Measurements from ENCODE around the gene SLC4A5. TPM values are rescaled to one million over a fixed set of nuclear protein-coding genes. Genes with fewer than 3 reads are reported as not detected.

Gene SLC4A5
- polyA plus RNA-seq, 1 of the 3 experiments (the other 2 are of a cell fraction) = 0.25 TPM

DNA sequence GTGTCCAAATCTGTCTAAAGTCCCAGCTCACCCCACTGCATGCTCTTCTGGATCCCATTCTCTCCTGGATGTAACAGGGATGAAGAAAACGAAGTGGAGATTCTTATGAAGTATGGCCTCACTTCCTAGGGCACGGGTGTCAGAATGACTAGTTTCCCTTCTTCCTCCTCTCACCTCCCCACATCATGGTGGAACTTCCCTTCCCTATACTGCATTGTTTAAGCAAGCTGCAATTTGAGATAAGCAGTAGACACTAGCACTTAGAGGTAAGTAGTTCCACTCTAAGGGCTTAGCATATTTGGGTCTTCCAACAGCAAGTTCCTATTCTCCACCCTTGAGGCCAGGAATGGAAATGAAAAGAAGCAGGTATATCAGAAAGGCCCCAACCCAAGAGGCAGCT, 29.7 kb downstream of the SLC4A5 start:
- Histone ChIP-seq H3K4me1 (ENCODE audit: control insufficient read depth in 1 of 2, insufficient read depth in 2 of 2, low read depth in 1 of 2, low read length in 1 of 2) (peaks cover 0 to 12% of the 10 kb centered on the region in 2 experiments; a peak in 2 of 4 replicates), H3K27ac (ENCODE audit: low read depth in 2 of 2, low read length in 1 of 2) (no peak overlapping the region), H3K36me3 (replicated peaks in 1 of 2; ENCODE audit: control insufficient read depth in 1 of 2, insufficient read depth in 2 of 2, low read length in 1 of 2) (peaks cover 0 to 8% of the 10 kb centered on the region in 2 experiments), H3F3A (replicated peaks; ENCODE audit: insufficient read depth) (no peaks in the 10 kb centered on the region), H3K4me2 (no peak overlapping the region), H3K9me3 (0 out of 2 replicates have a peak, but pooled peaks cover 6% of the 10 kb centered on the region), H3K27me3 (ENCODE audit: insufficient read depth) (no peaks in the 10 kb centered on the region), H3K4me3 (ENCODE audit: low read depth in 2 of 2, low read length in 1 of 2) (no peak overlapping the region), H3K79me2 (ENCODE audit: insufficient read depth) (no peaks in the 10 kb centered on the region), H4K20me1 (ENCODE audit: insufficient read depth) (no peaks in the 10 kb centered on the region), H3K9me2 (no peaks in the 10 kb centered on the region), H2AFZ (ENCODE audit: low read depth) (no peak overlapping the region), H3K9ac (no peak overlapping the region)
- TF ChIP-seq, protein P1, sequence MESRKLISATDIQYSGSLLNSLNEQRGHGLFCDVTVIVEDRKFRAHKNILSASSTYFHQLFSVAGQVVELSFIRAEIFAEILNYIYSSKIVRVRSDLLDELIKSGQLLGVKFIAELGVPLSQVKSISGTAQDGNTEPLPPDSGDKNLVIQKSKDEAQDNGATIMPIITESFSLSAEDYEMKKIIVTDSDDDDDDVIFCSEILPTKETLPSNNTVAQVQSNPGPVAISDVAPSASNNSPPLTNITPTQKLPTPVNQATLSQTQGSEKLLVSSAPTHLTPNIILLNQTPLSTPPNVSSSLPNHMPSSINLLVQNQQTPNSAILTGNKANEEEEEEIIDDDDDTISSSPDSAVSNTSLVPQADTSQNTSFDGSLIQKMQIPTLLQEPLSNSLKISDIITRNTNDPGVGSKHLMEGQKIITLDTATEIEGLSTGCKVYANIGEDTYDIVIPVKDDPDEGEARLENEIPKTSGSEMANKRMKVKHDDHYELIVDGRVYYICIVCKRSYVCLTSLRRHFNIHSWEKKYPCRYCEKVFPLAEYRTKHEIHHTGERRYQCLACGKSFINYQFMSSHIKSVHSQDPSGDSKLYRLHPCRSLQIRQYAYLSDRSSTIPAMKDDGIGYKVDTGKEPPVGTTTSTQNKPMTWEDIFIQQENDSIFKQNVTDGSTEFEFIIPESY (IDR thresholded peaks at IDR 0.05; ENCODE audit: borderline replicate concordance, low read depth) = no peak
- TF ChIP-seq GABPA (IDR thresholded peaks at IDR 0.05; ENCODE audit: low read depth) = no peak
- TF ChIP-seq, protein P2, sequence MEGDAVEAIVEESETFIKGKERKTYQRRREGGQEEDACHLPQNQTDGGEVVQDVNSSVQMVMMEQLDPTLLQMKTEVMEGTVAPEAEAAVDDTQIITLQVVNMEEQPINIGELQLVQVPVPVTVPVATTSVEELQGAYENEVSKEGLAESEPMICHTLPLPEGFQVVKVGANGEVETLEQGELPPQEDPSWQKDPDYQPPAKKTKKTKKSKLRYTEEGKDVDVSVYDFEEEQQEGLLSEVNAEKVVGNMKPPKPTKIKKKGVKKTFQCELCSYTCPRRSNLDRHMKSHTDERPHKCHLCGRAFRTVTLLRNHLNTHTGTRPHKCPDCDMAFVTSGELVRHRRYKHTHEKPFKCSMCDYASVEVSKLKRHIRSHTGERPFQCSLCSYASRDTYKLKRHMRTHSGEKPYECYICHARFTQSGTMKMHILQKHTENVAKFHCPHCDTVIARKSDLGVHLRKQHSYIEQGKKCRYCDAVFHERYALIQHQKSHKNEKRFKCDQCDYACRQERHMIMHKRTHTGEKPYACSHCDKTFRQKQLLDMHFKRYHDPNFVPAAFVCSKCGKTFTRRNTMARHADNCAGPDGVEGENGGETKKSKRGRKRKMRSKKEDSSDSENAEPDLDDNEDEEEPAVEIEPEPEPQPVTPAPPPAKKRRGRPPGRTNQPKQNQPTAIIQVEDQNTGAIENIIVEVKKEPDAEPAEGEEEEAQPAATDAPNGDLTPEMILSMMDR (IDR thresholded peaks at IDR 0.05) = no peak
- TF ChIP-seq, protein P3, sequence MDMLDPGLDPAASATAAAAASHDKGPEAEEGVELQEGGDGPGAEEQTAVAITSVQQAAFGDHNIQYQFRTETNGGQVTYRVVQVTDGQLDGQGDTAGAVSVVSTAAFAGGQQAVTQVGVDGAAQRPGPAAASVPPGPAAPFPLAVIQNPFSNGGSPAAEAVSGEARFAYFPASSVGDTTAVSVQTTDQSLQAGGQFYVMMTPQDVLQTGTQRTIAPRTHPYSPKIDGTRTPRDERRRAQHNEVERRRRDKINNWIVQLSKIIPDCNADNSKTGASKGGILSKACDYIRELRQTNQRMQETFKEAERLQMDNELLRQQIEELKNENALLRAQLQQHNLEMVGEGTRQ (IDR thresholded peaks at IDR 0.05; ENCODE audit: borderline replicate concordance, low read depth, low read length) = no peak
- no peak for TF ChIP-seq NFIC (IDR thresholded peaks at IDR 0.05; ENCODE audit: borderline replicate concordance)
- TF ChIP-seq, protein P4, sequence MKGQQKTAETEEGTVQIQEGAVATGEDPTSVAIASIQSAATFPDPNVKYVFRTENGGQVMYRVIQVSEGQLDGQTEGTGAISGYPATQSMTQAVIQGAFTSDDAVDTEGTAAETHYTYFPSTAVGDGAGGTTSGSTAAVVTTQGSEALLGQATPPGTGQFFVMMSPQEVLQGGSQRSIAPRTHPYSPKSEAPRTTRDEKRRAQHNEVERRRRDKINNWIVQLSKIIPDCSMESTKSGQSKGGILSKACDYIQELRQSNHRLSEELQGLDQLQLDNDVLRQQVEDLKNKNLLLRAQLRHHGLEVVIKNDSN (IDR thresholded peaks at IDR 0.05; ENCODE audit: borderline replicate concordance, low read depth) = no peak
- no peak for TF ChIP-seq ELF1 (IDR thresholded peaks at IDR 0.05)
- no peak for TF ChIP-seq SIN3A (IDR thresholded peaks at IDR 0.05; ENCODE audit: borderline replicate concordance, low read depth, low read length)
- TF ChIP-seq EZH2phosphoT487 (IDR thresholded peaks at IDR 0.05; ENCODE audit: borderline replicate concordance, low read depth) = no peak
- no peak for TF ChIP-seq EP300 (IDR thresholded peaks at IDR 0.05; ENCODE audit: borderline replicate concordance in 1 of 2, low read depth in 1 of 2, low read length in 1 of 2)
- TF ChIP-seq YY1 (IDR thresholded peaks at IDR 0.05; ENCODE audit: low read depth) = no peak
- TF ChIP-seq RFX5 (IDR thresholded peaks at IDR 0.05; ENCODE audit: low read length) = no peak
- TF ChIP-seq TAF1 (IDR thresholded peaks at IDR 0.05; ENCODE audit: borderline replicate concordance, low read depth, low read length) = no peak
- DNase-seq = no peak
- CTCF ChIA-PET = interaction anchor here (1.0 to 9.6 kb wide), 2 partner anchors 19 to 21 kb away, joined by 3 to 63 read pairs; no protein-coding TSS in a partner anchor
- WGBS (ENCODE audit: low lambda C conversion rate) = 28% methylated on average over 2 of the region's 2 CpGs
- POLR2A ChIA-PET = no interaction called here
